HG02973 (cell line): Measurements from ENCODE around the gene ARHGAP42.
"Not testable (repeated sequence)": the region's sequence is repeated elsewhere in the genome, so short reads cannot be mapped to it uniquely, and the experiment has no call there.

ENCODE experiments used
- ATAC-seq: cut with Tn5 transposase; IDR thresholded peaks from one replicate; pipeline ENCODE4 v1.9.1; 2021; ENCODE audit warnings: moderate library complexity; ENCODE audit not compliant: unreplicated experiment

Gene ARHGAP42

DNA sequence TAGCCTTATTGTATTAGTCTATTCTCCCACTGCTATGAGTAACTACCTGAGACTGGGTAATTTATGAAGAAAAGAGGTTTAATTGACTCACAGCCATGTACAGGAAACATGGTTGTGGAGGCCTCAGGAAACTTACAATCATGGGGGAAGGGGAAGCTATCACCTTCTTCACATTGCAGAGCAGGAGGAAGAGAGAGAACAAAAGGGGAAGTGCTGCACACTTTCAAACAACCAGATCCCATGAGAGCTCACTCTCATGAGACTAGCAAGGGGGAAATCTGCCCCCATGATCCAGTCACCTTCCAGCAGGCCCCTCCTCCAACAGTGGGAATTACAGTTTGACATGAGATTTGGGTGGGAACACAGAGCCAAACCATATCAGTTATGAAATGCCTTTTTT, 179.4 kb downstream of the ARHGAP42 start:
- ATAC-seq: no peak

DNA sequence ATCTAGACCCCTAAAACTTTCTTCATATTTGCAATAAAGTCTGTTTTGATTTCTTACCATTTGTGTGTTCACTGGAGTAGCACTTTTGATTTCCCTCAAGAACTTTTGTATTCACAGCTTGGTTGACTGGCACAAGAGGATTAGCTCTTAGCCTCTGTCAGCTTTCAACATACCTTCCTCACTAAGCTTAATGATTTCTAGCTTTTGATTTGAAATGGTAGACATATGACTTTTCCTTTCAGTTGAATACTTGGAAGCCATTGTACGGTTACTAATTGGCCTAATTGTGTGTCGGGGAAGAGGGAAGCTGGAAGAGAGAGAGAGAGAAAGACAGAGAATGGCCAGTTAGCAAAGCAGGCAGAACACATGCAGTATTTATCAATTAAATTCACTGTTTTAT, 180.5 kb downstream of the ARHGAP42 start:
- no peak for ATAC-seq

DNA sequence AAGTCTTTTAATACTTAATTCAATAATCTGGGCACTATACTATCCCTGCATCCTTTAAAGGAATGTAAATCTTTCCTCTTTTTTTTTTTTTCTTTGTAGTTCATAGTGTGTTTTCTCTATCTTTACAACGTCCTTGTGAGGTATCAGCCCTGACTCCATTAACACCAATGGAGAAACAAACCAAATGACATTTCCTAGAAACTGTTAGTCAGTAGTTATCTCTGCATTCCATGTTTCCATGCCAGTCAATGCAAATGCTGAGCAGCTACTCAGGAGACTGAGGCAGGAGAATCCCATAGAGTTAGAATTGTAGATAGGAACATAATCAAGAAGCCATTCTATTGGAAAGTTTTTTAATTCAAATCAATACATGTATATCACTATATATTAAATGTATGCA, 182.2 kb downstream of the ARHGAP42 start:
- ATAC-seq: no peak

DNA sequence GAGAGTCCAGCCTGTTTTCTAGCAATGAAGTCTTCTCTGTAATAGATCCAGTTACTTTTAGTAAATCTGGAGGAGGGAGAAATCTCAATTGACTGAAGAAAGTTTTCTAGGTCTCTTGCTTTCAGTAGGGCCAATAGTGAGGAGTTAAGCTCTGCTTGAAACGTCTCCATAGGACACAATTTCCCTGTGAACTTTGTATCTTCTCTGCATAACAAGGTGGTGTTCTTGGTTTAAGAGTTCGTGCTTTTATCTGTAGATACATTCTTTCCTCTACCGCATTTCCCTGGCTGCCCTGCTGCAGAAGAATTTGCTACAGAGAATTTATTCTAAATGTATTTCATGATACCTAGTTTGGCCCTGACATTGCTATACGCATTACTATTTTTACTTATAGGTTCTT, 183.1 kb downstream of the ARHGAP42 start:
- ATAC-seq: no peak

DNA sequence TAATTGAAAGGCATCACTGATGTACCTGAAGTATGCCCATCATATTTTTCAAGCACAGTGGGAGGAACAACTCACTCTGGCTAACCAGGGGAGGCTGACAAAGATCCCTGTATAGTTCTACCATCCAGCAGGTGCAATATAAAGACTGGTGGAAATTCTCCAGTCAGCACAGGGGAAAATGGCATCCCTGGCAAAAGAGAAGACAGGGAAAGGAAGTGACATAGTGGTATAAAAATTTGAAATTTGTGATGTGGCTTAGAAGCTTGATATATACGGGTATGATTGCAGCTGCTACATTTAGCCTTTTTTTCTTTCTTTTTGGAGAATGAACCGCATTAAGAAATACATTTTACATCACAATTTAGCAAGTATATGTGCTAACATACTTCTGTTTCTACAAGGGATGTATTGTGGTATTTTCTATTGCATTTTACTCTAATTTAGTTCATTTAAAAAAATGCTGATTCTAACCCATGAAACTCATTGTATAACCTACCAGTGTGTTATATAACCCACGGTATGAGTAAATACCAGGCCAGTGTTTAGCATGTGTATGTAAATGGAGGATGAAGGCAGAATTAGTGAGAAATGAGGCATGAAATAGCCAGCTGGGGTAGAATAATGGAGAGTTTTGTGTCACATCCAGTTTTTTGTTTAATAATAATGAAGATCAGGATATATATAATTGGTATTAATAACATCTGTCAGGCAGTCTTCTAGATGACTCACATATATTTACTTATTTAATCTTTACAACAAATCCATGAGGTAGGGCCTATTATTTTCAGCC, 186.1 kb downstream of the ARHGAP42 start:
- no peak for ATAC-seq

DNA sequence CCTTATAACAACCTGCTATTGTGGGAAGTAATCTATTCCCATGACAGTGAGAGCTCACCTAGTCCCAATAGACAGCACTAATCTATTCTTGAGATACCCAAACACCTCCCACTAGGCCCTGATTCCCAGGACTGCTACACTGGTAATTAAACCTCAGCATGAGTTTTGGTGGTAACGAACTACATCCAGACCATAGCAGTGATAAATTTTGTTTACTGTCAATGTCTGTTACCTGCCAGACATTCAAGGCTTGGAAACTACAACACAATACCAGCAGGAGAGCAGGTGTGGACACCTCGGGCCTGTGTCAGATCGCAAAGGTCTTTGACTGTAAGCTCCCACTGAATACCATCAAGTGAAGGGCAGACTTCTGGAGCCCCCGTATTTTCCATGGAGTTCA, 187.1 kb downstream of the ARHGAP42 start:
- no peak for ATAC-seq

DNA sequence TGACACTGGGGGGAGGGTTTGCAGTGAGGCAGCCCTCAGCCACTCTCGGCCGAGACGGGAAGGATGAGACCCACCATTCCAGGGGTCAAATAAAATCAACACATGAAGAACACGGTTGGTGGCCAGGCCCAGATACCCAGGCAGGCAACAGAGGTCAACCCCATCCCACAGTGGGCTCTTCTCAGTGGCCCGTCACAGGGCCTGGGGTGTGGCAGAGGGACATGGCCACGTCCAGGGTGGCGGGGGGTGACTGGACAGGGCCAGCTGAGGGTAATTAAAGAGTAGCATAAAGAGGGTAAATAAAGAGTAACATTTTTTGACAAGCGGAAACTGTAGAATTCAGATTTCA, 188.4 kb downstream of the ARHGAP42 start:
- ATAC-seq: no peak

DNA sequence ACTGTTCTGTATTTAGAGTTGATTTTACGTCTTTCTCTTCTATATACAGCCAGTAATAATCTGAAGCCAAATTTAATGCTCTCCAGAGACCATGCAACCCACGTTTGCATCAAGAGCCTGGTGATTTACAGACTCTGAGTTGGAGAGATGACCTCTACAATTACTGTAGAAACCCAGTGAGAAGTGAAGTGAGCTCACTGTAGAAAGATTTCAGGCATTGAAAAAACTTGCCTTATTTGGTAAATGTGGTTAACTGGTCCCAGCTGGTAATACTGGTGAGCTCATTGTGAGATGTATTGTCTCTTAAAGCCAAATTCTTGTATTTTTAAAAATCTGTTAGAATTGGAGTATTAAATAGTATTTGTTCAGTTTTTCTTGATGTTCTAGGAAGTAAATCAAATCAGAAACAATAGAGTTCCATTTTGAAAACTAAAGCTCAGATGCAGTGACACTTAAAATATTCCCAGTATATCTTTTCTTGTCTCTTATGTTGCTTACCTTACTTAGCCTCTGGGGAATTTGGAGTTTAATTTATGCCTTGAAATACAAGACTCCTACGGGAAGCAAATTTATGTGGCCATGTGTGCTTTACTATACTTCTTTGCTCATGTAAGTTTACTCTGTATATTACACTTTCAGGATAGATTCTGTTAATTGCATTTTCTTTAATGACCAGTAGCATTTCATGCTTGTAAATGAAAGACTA, 189.9 kb downstream of the ARHGAP42 start:
- ATAC-seq: peak; percentile 69

DNA sequence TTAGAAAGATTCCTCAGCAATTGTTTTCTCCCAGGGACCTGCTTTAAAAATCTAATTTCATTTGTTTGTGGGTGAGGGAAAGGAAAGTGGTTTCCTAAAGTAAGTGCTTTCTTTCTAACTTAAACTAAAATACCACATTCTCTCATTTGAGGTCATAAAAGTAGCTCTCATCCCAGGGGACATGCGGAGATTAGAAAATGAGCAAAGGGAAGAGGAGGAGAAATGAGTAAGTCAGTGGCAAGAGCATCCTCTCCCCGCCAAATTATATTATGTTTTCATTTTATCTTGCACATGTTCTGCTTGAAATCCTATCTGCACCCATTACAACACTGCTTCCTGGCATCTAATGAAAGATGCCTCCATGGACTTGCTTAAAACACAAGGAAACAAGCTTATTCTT, 191.4 kb downstream of the ARHGAP42 start:
- ATAC-seq: no peak

DNA sequence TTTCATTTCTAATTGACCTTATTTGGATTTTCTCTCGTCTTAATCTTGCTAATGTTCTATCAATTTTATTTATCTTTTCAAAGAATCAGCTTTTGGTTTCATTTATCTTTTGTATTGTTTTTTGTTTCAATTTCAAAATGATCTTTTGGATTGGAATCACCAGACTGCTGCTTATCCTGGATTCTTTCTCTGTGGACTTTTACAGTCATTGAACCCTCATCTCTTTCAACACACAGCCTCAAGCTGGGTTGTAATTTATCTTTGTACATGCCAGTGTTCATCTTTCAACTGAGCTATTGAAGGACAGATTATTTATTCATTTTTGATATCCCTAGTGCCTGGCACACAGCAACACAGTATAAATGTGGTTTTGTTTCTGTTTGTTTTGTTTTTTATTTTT, 195.9 kb downstream of the ARHGAP42 start:
- no peak for ATAC-seq

DNA sequence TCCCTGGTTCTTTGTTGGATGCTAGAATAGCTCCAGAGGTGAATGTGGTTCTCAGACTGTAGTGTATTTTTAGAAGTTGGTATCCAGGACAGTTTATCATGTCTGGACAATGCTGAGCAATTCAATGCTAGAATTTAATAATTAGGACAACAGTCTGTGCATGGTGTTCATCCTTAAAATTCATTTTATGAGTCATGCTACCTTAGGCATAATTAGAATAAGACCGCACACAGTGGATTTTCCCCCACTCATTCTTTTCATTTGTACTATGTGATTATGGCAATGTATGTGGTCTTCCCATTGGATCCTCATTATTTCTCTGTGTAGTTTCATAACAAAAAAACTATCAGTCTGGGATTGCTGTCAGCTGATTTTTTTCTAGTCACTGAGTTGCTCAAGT, 196.7 kb downstream of the ARHGAP42 start:
- ATAC-seq: no peak

DNA sequence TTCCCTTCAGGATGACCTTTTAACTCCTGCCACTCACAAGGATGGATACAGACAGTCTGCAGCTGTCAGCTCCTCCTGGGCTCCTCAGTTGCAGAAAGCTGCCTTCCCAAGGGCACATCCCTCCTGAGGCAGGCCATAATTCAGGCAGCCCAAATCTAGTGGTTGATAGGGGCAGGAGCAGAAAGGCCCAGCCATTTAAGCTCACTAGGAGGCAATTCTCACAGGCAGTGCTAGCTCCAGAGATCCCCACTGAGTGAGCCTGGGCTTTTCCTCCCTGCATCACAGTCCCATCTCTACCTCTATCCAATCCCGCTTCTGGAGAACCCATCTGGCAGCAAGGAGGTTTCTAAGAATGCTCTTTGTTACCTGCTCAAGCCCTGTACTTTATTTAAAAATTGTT, 200.6 kb downstream of the ARHGAP42 start:
- no peak for ATAC-seq

DNA sequence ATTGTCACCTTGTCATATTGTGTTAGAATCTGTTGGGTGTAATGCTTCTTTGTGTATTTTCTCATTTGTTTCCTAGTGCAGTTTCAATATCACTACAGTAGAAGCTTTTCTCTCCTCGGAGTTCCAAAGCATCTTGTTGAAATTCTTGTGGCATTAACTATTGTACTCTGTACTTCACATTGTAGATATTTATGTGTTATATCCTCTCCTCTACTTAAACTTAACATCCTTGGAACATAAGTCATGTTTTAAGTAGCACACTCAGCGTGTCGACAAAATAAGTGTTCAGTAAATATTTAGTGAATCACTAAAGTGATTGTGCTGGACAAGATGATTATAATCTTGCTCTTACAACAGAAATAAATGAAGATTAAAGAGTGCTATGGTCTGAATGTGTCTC, 201.7 kb downstream of the ARHGAP42 start:
- no peak for ATAC-seq

DNA sequence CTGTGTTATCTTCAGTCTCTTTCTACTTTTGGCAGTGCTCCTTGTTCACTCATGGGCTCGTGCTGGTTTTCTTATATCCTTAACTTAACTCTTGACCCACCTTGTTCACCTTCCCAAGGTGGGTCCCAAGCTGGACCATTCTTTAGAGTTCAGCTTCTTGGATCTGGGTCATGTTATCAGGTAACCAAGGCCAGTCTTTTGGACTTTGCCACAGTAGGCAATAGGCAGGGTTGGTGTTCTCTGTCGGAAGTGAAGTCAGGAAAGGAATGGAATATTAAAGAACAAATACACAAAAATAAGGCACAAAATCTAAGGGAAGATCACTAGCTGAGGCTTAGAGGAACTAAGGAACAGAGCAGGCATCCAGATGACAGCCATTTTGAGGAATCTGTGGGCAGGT, 202.7 kb downstream of the ARHGAP42 start:
- ATAC-seq: no peak

DNA sequence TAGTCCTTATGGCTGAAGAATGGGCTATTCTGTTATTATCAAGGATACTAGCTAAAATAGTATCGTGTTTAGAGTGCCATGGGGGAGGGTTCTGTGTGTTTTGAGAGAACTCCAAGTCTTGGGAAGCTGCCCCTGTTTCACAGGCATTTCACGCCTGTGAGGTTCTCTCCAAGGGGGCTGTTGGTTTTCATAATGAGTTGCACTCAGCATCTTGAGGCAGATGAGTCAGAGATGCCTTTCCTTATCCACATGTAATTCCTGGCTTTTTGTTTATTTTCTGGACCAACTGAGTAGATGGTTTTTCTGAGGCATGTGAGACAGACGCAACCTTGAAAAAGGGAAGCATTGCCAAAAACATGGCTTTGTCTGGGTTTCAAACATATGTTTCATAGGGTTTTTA, 203.7 kb downstream of the ARHGAP42 start:
- ATAC-seq: no peak

DNA sequence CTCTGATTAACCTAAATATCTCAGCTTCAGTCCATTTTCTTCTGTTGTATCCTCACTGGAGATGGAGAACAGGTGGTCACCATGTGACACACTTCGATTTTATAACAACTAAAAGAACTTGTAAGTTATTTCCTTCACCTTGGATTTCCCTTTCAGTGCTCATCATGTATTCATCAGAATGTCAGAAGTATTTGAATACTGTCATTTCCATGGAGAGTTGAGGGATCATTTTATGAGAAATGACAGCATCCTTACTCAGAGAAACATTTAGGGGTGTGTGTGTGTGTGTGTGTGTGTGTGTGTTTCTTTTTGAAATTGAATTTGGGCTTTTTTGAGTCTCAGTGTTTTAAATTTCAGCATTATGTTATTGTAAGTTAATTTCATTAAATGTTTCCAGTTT, 205.8 kb downstream of the ARHGAP42 start:
- no peak for ATAC-seq

DNA sequence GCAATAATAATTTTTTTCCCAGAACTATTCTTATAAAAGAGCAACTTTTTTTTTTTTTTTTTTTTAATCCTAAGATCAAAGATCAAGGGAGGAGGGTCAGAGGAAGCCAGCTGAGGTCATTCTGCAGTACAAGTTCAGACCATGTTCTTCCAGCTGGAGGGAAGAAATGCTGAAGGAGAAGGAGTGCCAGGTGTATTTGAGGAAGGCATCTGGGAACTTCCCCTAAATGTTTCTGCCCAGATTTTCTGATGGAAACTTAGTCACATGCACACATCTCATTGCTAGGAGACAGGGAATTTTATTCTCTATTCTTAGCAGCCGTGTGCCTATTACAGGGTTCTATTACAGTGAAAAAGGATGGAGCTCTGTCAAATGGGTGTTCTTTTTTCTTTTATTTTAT, 208.4 kb downstream of the ARHGAP42 start:
- no peak for ATAC-seq

DNA sequence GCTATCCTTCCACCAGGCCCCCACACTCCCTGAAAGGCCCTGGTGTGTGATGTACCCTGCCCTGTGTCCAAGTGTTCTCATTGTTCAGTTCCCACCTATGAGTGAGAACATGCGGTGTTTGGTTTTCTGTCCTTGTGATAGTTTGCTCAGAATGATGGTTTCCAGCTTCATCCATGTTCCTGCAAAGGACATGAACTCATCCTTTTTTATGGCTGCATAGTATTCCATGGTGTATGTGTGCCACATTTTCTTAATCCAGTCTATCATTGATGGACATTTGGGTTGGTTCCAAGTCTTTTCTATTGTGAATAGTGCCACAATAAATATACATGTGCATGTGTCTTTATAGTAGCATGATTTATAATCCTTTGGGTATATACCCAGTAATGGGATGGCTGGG, 208.9 kb downstream of the ARHGAP42 start:
- not testable (repeated sequence) for ATAC-seq

DNA sequence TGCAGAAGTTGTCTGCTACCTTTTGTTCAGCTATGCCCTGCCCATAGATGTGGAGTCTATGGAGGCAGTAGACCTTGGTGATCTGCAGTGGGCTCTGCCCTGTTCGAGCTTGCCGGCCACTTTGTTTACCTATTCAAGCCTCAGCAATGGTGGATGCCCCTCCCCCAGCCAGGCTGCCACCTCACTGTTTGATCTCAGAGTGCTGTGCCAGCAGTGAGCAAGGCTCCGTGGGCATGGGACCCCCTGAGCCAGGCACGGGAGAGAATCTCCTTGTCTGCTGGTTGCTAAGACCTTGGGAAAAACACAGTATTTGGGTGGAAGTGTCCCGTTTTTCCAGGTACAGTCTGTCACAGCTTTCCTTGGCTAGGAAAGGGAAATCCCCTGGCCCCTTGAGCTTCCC, 214.4 kb downstream of the ARHGAP42 start:
- not testable (repeated sequence) for ATAC-seq

DNA sequence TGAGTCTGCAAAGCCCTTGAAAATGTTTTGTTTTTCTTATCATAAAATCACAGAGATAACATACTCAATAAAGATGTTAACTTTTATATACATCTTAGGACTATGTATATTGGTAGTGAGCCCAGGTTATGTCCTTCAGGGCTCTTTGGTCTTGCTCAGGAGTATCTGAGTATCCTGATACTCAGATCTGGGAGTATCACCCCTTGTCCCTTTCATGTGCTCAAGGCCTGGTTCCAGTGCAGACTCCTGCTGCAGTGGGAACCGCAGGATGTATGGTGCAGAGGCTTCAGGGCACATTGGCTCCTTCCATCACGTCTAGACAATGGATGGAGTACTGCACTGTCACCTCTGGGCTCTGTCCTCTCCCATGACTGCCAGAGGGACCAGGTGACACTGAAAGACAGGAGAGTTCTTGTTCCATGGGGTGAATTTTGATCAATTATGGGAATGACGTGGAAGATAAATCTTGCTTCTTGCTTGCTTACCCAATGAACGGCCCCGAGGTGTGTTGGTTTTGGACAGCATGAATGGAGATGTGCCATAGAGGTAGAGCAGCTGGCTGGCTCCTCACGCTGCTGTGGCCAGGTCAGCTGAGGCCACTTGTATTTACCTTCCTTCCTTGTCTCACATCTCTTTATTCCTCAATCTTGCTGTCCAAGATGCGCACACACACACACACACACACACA, 215.5 kb downstream of the ARHGAP42 start:
- ATAC-seq: no peak

DNA sequence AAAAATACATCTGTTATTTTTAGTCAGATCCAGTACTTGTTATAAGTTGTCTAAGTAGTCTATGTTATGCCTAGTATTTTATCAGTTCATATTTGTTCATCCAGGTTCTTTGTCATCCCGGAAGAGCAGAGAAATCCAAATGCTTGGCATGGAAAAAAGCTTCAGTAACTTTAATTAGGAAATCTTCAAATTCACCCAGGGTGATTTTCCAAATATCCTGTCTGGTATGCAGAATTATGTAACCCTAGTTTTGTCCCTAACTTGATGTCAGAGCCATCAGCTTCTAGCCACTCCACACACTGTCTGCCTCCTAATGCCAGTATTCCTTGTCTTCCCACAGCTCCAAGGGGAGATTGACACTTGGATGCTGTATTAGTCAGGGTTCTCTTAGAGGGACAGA, 216.2 kb downstream of the ARHGAP42 start:
- ATAC-seq: no peak

DNA sequence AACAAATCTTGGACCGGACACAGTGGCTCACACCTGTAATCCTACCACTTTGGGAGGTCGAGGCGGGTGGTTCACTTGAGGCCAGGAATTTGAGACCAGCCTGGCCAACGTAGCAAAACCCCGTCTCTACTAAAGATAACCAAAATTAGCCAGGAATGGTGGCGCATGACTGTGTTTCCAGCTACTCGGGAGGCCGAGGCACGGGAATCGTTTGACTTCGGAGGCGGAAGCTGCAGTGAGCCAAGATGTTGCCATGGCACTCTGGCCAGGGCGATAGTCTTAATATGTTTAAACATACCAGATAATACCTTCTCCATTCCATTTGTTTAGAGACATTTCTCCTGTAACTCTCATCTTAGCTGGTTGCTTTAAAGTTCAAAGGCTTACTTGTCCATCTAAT, 218.6 kb downstream of the ARHGAP42 start:
- no peak for ATAC-seq
